Osteocyte (in vitro differentiated cells): ENCODE data around the gene POU6F2. TPM values are rescaled to one million over a fixed set of nuclear protein-coding genes. Genes with fewer than 3 reads are reported as not detected.
"Not testable (repeated sequence)": the region's sequence is repeated elsewhere in the genome, so short reads cannot be mapped to it uniquely, and the experiment has no call there.

Source experiments
- DNase-seq: peaks from one replicate; pipeline ENCODE4 v3.0.0; 2021; ENCODE audit warnings: mixed read lengths; ENCODE audit not compliant: unreplicated experiment; ENCODE audit errors: extremely low spot score
- H3K27ac Mint-ChIP-seq: one replicate; pipeline ENCODE4 v1.8.0; 2021; ENCODE audit warnings: mild to moderate bottlenecking, mixed read lengths; ENCODE audit not compliant: unreplicated experiment
- H3K27me3 Mint-ChIP-seq: one replicate; pipeline ENCODE4 v1.8.0; 2021; ENCODE audit warnings: mixed read lengths; ENCODE audit not compliant: unreplicated experiment
- H3K36me3 Mint-ChIP-seq: one replicate; pipeline ENCODE4 v1.8.0; 2021; ENCODE audit warnings: mixed read lengths; ENCODE audit not compliant: unreplicated experiment
- H3K4me1 Mint-ChIP-seq: one replicate; pipeline ENCODE4 v1.8.0; 2021; ENCODE audit warnings: mixed read lengths; ENCODE audit not compliant: unreplicated experiment
- H3K4me3 Mint-ChIP-seq: one replicate; pipeline ENCODE4 v1.8.0; 2021; ENCODE audit warnings: mild to moderate bottlenecking, moderate library complexity, mixed read lengths; ENCODE audit not compliant: unreplicated experiment
- H3K9me3 Mint-ChIP-seq: one replicate; pipeline ENCODE4 v1.8.0; 2021; ENCODE audit warnings: mixed read lengths; ENCODE audit not compliant: unreplicated experiment
- total RNA-seq: library from RNA; stranded (reverse); gene quantifications from 2 replicates; pipeline ENCODE4 v1.2.1, GENCODE V29; 2021
- TF ChIP-seq, protein P1 (sequence below): fragments of 200-600 bp; sonication (generic); IDR thresholded peaks from 2 replicates; pipeline ENCODE4 v1.5.0; 2021; ENCODE audit warnings: antibody characterized with exemption, mild to moderate bottlenecking, moderate library complexity

POU6F2 gene
- total RNA-seq, 1 donor from 2014 or later: 0.78 TPM

DNA sequence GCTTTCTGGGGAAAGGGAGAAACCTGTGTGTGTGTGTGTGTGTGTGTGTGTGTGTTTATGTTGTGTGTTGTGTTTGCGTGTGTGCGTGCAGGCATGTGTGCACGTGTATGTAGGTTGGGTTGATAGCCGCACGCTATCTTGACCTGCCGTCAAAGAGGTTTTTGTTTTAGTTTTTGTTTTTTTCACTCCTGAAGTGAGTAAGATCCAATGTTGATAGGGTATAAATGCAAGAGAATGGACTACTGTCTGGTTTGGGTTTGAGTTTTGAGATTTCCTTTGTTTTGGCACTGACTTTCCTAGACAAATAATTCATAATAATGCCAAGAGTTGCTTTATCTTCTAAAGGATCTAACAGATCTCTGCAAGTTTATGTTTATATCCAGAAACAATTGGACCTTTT lies 27.8 kb downstream of the POU6F2 start:
- Mint-ChIP-seq H3K27ac (no peak overlapping the region), H3K36me3 (no peaks in the 10 kb centered on the region), H3K9me3 (no peaks in the 10 kb centered on the region), H3K27me3 (no peaks in the 10 kb centered on the region), H3K4me1 (no peaks in the 10 kb centered on the region), H3K4me3 (no peak overlapping the region)
- no peak for DNase-seq
- TF ChIP-seq, protein P1, sequence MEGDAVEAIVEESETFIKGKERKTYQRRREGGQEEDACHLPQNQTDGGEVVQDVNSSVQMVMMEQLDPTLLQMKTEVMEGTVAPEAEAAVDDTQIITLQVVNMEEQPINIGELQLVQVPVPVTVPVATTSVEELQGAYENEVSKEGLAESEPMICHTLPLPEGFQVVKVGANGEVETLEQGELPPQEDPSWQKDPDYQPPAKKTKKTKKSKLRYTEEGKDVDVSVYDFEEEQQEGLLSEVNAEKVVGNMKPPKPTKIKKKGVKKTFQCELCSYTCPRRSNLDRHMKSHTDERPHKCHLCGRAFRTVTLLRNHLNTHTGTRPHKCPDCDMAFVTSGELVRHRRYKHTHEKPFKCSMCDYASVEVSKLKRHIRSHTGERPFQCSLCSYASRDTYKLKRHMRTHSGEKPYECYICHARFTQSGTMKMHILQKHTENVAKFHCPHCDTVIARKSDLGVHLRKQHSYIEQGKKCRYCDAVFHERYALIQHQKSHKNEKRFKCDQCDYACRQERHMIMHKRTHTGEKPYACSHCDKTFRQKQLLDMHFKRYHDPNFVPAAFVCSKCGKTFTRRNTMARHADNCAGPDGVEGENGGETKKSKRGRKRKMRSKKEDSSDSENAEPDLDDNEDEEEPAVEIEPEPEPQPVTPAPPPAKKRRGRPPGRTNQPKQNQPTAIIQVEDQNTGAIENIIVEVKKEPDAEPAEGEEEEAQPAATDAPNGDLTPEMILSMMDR: no peak

DNA sequence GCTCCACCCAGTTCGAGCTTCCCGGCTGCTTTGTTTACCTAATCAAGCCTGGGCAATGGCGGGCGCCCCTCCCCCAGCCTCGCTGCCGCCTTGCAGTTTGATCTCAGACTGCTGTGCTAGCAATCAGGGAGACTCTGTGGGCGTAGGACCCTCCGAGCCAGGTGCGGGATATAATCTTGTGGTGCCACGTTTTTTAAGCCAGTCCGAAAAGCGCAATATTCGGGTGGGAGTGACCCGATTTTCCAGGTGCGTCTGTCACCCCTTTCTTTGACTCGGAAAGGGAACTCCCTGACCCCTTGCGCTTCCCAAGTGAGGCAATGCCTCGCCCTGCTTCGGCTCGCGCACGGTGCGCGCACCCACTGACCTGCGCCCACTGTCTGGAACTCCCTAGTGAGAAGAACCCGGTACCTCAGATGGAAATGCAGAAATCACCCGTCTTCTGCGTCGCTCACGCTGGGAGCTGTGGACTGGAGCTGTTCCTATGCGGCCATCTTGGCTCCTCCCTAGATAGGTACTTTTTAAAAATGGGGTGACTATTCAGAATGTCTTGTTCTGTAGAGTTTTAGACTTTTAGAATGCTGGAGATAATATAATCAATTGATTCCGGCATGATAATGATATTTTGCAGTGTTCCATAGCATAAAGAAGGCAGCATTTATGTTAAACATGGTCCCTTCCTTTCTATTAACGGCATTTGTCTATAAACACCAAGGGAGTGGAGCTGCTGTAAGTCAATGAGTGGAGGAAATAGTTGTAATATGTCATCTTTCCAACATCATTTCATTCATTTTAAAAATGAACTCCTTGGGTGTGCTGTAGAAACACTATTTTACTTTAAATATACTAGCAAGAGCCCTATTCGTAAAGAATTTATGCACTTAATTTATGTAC lies 35.6 kb downstream of the POU6F2 start:
- H3K27me3 Mint-ChIP-seq, H3K4me1 Mint-ChIP-seq, H3K9me3 Mint-ChIP-seq, H3K36me3 Mint-ChIP-seq, DNase-seq: not testable (repeated sequence)
- peak overlapping the region; percentile 64 for H3K27ac Mint-ChIP-seq
- peak overlapping the region; percentile 69 for H3K4me3 Mint-ChIP-seq

DNA sequence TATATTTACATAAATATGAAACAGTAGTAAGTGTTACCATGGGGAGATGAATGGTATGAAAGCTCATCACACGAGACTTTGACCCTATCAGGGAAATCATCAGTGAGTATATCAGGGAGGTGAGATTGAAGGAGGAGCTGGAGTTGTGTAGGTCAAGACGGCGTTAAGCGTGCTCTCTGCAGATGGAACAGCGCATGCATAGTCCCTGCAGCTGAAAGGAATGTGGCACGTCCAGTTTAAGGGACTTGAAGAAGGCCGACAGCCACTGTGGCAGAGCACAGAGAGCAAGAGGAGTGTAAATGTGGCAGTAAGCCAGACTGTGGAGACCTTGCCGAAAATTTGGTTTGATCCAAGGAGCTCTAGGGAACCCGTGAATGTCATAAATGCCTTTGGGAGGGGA lies 38.9 kb downstream of the POU6F2 start:
- no peaks in the 10 kb centered on the region for H3K36me3 Mint-ChIP-seq
- TF ChIP-seq, protein P1: no peak
- no peak for DNase-seq
- H3K9me3 Mint-ChIP-seq: no peaks in the 10 kb centered on the region
- H3K27me3 Mint-ChIP-seq: peaks cover 2% of the 10 kb centered on the region
- H3K27ac Mint-ChIP-seq: no peak overlapping the region
- H3K4me1 Mint-ChIP-seq: no peaks in the 10 kb centered on the region
- H3K4me3 Mint-ChIP-seq: no peak overlapping the region

DNA sequence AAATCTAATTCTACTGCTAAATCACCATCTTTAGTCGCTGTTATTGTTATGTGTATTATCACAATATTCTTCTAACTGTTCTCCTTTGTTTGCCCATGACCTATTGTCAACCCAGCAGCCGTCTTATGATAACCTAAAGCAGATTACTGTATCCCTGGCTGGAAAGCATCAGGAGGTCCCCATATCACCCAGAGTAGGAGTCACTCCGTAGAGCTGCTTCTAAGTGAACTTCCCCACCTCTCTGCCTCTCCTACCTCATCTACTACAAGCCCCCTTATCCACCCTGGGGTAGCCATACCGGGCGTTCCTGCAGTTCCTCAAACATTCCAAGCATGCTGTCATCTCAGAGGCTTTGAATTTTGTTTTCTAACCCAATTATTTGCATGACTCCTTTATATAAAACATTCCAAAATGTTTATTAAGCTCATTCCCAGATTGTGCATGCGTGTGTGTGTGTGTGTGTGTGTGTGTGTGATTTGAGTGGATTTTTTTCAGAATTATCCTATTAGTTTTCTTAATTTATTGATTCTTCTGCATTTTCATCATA lies 39.7 kb downstream of the POU6F2 start:
- peaks cover 4% of the 10 kb centered on the region for H3K9me3 Mint-ChIP-seq
- H3K27ac Mint-ChIP-seq: no peak overlapping the region
- TF ChIP-seq, protein P1: no peak
- H3K4me3 Mint-ChIP-seq: no peak overlapping the region
- H3K27me3 Mint-ChIP-seq: peaks cover 2% of the 10 kb centered on the region
- H3K36me3 Mint-ChIP-seq: no peaks in the 10 kb centered on the region
- DNase-seq: no peak
- no peaks in the 10 kb centered on the region for H3K4me1 Mint-ChIP-seq

DNA sequence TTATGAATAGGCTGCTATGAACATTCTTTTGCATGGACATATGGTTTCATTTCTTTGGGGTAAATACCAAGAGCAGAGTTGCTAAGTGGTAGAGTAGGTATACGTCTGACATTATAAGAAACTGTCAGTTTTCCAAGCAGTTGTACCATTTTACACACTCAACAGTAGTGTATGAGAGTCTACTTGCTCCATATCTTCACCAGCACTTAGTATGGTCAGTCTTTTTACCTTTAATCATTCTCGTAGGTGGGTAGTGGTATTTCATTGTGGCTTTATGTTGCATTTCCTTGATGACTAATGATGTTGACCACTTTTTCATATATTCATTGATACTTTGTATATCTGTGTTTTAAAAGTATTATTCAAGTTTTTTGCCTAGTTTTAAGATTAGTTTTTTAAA lies 45.1 kb downstream of the POU6F2 start:
- Mint-ChIP-seq H3K36me3 (no peaks in the 10 kb centered on the region), H3K4me1 (no peaks in the 10 kb centered on the region), H3K27me3 (peaks cover 2% of the 10 kb centered on the region), H3K4me3 (no peak overlapping the region), H3K9me3 (peaks cover 13% of the 10 kb centered on the region), H3K27ac (no peak overlapping the region)
- DNase-seq: no peak
- TF ChIP-seq, protein P1: no peak
